Nucleus accumbens (tissue), 56 donors: ENCODE results near the gene SUMF2.
"Not testable (repeated sequence)": the region's sequence is repeated elsewhere in the genome, so short reads cannot be mapped to it uniquely, and the experiment has no call there.

ENCODE experiments used
- DNase-seq, 56 donors: peaks; one replicate each; lab custom pipeline; 2025; lab: John Stamatoyannopoulos, UW

Gene SUMF2

GRCh38 chr7:56053993-56054392 is 10.1 kb upstream of the SUMF2 start:
- DNase-seq = no peak

GRCh38 chr7:56062382-56062781 is 1.7 kb upstream of the SUMF2 start:
- no peak for DNase-seq

- DNase-seq = no peak
Observed at GRCh38 chr7:56063500-56063881, 595 bp upstream of the SUMF2 start.

- DNase-seq = not testable (repeated sequence)
Observed at GRCh38 chr7:56066376-56066775, 2.3 kb downstream of the SUMF2 start.

- DNase-seq = peak in 53 of 56 donors; percentile 14 to 85 (median 58)
Observed at GRCh38 chr7:56074371-56074791, 10.3 kb downstream of the SUMF2 start.

- no peak for DNase-seq
Observed at GRCh38 chr7:56077681-56078080, 13.6 kb downstream of the SUMF2 start.

GRCh38 chr7:56078196-56078595 is 14.1 kb downstream of the SUMF2 start:
- no peak for DNase-seq

- peak in 55 of 56 donors; percentile 15 to 88 (median 68) for DNase-seq
Observed at GRCh38 chr7:56079450-56080185, 15.5 kb downstream of the SUMF2 start.

GRCh38 chr7:56080726-56081435 is 16.8 kb downstream of the SUMF2 start:
- not testable (repeated sequence) for DNase-seq

- DNase-seq = no peak
Observed at GRCh38 chr7:56081626-56082340, 17.7 kb downstream of the SUMF2 start.

- DNase-seq = peak in 41 of 56 donors; percentile 4 to 78 (median 36)
Observed at GRCh38 chr7:56083150-56083785, 19.2 kb downstream of the SUMF2 start.

- no peak for DNase-seq
Observed at GRCh38 chr7:56086761-56087160, 22.7 kb downstream of the SUMF2 start.

GRCh38 chr7:56087445-56087844 is 23.4 kb downstream of the SUMF2 start:
- no peak for DNase-seq

- DNase-seq = peak in 51 of 56 donors; percentile 9 to 88 (median 54)
Observed at GRCh38 chr7:56091591-56091990, 27.5 kb downstream of the SUMF2 start.

GRCh38 chr7:56092388-56092787 is 28.3 kb downstream of the SUMF2 start:
- not testable (repeated sequence) for DNase-seq

- peak in 54 of 56 donors; percentile 10 to 86 (median 67) for DNase-seq
Observed at GRCh38 chr7:56092789-56093531, 28.9 kb downstream of the SUMF2 start, which contains the start of gene PHKG1. TSS of gene PHKG1 (minus strand) at chr7:56092952. CDS start at chr7:56088941, 4,011 bp downstream.

- DNase-seq = no peak
Observed at GRCh38 chr7:56097700-56098099, 33.6 kb downstream of the SUMF2 start.

- DNase-seq = not testable (repeated sequence)
Observed at GRCh38 chr7:56098187-56099008, 34.3 kb downstream of the SUMF2 start.

GRCh38 chr7:56099653-56100052 is 35.6 kb downstream of the SUMF2 start:
- DNase-seq = no peak
